D721Med (cell line): Measurements from ENCODE around the gene WDR45B.

Source experiments
- DNase-seq: peaks from one replicate; pipeline ENCODE4 v3.0.0; 2011; ENCODE audit warnings: low spot score; ENCODE audit not compliant: insufficient read length
- FAIRE-seq: peaks from 2 replicates; lab custom pipeline; 2011; peaks lifted over from hg19 to GRCh38; lab: Jason Lieb, UNC
- CTCF ChIP-seq: IDR thresholded peaks from 2 replicates; pipeline ENCODE4 v1.5.1; 2012; ENCODE audit warnings: mild to moderate bottlenecking, control low read depth; ENCODE audit not compliant: insufficient read depth; ENCODE audit errors: missing control alignments

Gene WDR45B

GRCh38 chr17:82594571-82594970 is 53.7 kb downstream of the WDR45B start:
- no peak for DNase-seq
- TF ChIP-seq CTCF, result no peak
- FAIRE-seq, result no peak

DNA sequence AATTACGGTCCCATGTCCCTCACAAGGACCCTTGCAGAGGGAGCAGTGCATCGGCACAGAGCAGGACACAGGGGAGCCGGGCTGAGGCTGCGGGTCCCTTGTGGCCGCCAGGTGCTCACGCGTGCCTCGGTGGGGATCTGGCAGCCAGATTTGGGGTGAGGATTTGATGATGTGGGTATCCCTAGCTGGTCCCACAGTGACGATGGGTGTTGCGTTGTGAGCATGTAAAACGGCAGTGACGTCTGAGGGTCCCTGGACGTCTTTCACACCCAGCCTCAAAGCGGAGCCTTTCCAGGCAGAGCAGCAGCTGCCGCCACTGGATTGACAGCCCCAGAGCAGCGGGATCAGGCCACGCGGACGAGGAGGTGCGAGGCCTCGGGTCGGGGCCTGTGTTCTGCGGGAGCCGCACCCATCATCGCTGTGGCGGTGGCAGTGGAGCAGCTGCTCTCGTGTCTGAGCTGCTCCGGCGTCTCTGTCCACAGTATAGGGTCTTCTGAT is 54.6 kb downstream of the WDR45B start:
- no peak for TF ChIP-seq CTCF
- DNase-seq (no peak), FAIRE-seq (no peak)

GRCh38 chr17:82592767-82593589 is 55.3 kb downstream of the WDR45B start:
- TF ChIP-seq CTCF, result no peak
- DNase-seq (no peak), FAIRE-seq (no peak)

- no peak for TF ChIP-seq CTCF
- no peak for FAIRE-seq
- no peak for DNase-seq
These were observed 55.9 kb downstream of the WDR45B start for GRCh38 chr17:82592289-82592766.

DNA sequence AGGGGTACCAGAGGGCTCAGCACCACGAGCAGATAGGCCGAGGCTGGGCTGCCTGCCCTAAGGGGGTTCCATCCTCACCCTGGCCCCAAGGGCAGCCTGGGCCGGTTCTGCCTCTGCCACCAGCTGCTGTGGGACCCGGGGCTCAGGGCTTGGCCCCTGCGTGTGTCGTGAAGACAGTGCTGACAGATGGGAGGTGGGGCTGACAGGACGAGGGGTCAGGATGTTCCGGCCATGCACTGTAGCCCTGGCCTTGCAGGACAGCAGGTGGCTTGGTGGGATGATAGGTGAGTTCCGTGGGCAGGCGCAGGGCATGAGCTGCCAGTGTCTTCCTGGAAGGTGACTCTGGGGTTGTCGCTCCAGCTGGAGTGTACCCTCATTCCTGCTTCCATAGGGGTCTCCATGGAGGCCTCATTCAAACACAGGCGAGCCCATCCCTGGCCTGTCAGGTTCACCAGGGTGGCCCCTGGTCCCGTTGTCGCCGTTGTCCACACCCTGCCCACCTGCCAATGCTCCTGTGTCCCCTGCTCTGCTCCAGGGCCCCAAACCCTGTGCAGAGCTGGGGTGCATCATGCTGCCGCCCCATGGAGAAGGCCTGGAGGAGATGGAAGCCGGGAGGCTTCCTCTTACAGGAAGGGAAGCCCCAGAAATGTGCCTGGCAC is 57.2 kb downstream of the WDR45B start:
- TF ChIP-seq CTCF, result no peak
- DNase-seq, result no peak
- FAIRE-seq, result no peak

DNA sequence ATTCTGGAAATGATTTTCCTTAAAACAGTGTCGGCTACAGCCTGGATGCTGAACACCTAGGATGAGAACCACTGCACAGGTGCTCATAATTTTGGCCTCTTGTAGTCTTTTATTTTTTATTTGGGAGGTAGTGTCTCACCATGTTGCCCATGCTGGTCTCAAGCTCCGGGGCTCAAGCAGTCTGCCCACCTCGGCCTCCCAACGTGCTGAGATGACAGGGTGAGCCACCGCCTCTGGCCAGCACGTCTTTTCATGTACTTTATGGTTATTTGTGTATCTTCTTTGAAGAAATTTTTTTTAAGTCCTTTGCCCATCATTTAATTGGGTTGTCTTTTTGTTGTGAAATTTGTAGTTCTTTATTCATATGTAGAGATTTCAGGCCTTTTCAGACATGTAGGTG is 58.0 kb downstream of the WDR45B start:
- TF ChIP-seq CTCF, result no peak

GRCh38 chr17:82589851-82590180 is 58.4 kb downstream of the WDR45B start:
- TF ChIP-seq CTCF, result no peak
- FAIRE-seq (no peak), DNase-seq (no peak)

More for the DNA sequence above, 58.0 kb downstream of the WDR45B start:
- no peak for DNase-seq
- FAIRE-seq, result no peak
